ENCODE measurements around the gene PIF1. TPM values are rescaled to one million over a fixed set of nuclear protein-coding genes. Genes with fewer than 3 reads are reported as not detected.
A peak's percentile ranks its signal among the peaks of the same experiment; 100 is the strongest.
"Not testable (repeated sequence)": the region's sequence is repeated elsewhere in the genome, so short reads cannot be mapped to it uniquely, and the experiment has no call there.

The PIF1 gene
- polyA plus RNA-seq, 5 donors, result 9.0 to 19.3 (median 11.0) TPM

DNA sequence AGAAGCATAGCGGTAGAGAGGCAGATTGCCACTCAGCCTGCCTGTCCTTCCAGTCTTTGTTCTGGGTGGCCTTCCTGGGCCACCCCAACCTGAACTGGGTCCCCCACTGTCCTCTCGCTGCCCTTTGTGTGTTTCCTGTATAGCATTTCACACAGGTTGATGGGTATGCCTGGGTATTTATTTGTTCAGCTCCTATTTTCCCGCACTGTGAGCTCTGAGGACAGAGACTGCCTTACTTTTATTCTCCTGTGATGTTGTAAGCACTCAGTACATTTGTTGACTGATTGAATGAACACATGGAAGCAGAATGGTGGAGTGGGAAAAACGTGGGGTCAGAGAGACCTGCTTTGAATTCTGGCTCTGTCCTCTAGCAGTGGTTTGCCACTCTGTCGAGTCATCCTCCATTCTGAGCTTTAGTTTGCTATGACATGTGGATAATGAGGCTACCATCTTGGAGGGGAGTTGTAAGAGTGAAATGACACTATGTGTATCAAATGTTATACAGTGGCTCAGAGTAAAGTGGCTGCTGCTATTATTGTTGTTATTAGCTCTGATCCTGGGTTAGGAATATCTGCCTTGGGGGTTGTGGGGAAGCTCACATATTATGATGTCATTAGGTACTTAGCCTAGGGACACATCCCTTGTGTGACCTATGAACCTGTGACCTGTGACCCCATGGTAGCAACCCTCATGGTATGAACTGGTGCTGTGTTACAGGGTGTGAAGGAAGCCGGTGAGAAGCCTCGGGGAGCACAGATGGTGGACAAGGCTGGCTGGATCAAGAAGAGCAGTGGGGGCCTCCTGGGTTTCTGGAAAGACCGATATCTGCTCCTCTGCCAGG lies 22.6 kb upstream of the PIF1 start:
- no peak for DNase-seq

GRCh38 chr15:64847448-64847847 lies 22.0 kb upstream of the PIF1 start:
- DNase-seq, result no peak

GRCh38 chr15:64847016-64847415 lies 21.6 kb upstream of the PIF1 start:
- no peak for DNase-seq

- no peak for DNase-seq
Observed at GRCh38 chr15:64845831-64846595, 20.6 kb upstream of the PIF1 start.

GRCh38 chr15:64845183-64845611 lies 19.8 kb upstream of the PIF1 start:
- no peak for DNase-seq

DNA sequence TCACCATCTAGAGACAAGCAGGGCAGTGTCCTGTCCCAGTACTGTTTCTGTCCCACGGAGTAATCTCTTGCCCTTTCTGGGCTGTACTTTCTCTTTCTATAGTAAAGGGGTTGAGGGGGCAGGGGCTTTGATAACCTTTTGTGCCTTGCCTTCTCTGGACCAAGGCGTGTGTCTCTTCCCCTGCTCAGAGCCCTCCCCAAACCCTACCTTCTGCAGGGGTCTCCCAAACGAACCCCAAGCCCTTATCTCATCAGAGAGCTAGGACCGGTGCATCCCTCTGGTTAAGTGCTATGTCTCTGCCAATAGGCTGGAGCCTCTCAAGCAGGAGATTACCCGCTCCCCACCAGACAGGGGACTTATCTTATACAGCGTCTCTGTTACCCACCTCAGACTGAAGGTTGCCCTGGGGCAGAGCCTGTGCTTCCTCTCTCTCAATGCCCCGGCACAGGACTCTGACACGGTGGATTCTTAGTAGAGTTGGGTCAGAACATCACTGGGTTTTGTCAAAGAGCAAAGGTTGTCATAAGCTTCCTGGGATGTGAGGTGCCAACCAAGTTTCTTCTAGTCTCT lies 19.2 kb upstream of the PIF1 start:
- DNase-seq, result no peak

GRCh38 chr15:64843991-64844390 lies 18.5 kb upstream of the PIF1 start:
- DNase-seq, result no peak

GRCh38 chr15:64842986-64843561 lies 17.6 kb upstream of the PIF1 start:
- DNase-seq, result no peak

GRCh38 chr15:64842096-64842939 lies 16.9 kb upstream of the PIF1 start:
- no peak for DNase-seq

DNA sequence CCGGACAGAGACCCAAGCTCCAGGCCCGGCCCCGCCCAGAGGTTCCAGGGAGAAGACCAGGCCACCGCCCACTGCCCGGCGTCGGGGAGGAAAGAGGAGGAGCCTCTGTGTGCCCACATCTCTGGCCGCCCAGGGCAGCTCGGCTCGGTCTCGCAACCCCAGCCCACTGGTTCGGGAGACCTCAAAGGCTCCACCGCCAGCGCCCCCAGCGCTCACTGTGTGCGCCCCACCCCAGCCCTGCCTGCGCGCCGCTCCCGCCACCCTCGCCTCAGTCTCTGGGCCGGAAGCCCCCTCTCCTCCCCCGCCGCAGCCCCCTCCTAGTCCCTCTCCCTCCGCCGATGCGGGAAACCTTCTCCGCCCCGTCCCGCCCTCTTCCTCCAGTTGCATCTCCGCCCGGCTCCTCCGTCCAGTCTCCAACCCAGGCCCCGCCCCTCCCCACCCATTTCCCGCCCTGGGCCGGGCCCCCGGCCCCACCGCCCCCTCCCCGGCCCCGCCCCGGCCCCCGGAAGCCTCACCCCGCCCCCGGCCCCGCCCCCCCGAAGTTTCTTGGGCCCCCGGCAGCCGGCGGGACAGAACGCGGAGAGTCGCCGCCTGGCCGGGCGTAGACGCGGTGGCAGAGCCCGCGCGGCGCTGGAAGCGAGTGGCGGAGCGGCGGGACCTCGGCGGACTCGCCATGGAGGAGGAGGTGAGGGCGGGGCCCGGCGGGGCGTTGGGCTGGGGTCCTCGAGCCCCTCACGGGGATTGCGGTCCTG lies 16.1 kb upstream of the PIF1 start, which contains the start of gene PLEKHO2:
PLEKHO2 (plus strand) TSS at position 572 of the 752 bp plus-strand sequence; CDS start at position 674, 102 bp downstream.
- DNase-seq, result peak; percentile 96

GRCh38 chr15:64841060-64841343 lies 15.6 kb upstream of the PIF1 start:
- no peak for DNase-seq

DNA sequence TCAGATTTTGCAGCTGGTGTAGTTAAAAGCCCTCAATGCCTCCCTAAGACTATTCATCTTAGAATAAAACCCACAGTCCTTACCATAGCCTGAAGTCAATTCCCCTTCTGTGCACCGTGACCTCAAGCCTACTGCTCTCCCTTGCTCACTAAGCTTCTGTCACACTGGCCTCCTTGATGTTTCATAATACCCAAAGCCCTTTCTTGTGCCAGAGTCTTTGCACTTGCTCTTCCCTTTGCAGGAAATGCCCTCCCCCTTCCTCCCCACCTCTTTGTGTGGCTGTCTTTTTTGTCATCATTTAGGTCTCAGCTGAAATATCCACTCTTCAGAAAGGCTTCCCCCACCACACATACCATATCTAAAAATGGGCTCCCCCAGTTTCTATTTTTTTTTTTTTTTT lies 12.1 kb upstream of the PIF1 start:
- no peak for DNase-seq

DNA sequence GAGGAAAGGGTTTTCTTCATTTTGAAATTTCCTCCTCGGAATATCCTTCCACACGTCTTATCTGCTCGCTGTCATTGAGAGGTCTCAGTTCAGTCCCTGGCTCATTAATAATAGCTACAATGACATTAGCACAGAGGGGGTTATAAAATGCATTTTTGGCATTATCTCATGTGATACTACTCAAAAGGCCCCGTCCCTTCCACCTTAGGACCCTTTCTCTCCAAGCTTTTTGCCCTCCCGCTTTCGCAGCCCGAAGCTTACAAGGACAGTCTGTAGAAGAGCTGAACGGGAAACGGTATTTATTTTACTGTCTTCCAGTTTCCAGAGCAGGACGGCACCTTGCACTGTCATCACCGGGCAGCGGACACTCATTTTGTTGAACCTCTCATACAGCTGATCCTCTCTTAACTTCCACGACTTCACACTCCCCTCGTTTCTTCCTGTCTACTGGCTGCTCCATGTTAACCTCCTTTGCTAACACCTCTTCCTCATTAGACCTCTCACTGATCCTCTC lies 10.6 kb upstream of the PIF1 start:
- no peak for DNase-seq

- no peak for DNase-seq
Observed at GRCh38 chr15:64833690-64834089, 8.2 kb upstream of the PIF1 start.

DNA sequence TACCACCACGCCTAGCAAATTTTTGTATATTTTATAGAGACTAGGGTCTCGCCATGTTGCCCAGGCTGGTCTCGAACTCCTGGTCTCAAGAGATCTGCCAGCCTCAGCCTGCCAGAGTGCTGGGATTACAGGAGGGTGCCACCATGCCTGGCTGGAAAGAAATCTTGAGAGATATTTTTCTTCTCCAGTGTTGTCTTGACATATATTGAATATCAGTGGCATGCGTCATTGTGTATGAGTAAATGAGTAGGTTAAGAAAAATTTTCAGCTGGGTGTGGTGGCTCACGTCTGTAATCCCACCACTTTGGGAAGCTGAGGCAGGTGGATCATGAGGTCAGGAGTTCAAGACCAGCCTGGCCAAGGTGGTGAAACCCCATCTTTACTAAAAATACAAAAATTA lies 3.5 kb upstream of the PIF1 start:
- DNase-seq, result no peak

DNA sequence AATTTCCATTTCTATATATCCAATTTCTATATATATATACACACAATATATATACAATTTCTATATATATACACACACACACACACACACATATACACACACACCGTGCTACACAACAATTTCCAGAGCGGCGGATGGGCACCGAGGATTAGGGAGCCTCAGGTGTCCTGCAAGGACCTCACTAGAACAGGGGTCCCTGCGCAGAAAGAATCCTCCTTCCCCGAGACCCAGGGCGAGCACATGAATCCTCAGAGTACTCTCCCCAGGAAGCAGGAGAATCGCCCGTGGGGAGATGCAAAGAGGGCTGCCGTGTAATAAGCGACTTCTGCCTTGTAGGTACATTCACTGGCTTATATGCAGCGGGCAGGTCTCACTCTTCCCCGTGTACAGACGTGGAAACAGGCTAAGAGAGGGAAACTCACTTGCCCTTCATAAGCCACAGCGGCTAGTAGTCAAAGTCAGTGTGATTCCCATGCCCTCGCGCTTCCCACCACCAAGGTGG lies 467 bp downstream of the PIF1 start:
- no peak for DNase-seq

GRCh38 chr15:64816452-64816851 lies 9.0 kb downstream of the PIF1 start:
- DNase-seq, result no peak

- not testable (repeated sequence) for DNase-seq
Observed at GRCh38 chr15:64814965-64815364, 10.5 kb downstream of the PIF1 start.

DNA sequence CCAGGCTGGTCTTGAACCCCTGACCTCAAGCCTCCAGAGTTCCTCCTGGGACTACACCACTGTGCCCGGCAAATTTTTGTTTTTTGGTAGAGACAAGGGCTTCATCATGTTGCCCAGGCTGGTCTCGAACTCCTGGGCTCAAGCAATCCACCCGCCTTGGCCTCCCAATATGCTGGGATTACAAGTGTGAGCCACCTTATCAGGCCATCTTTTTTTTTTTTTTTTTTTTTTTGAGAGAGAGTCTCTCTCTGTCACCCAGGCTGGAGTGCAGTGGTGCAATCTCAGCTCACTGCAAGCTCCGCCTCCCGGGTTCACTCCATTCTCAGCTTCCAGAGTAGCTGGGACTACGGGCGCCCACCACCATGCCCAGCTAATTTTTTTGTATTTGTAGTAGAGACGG lies 11.2 kb downstream of the PIF1 start:
- not testable (repeated sequence) for DNase-seq

DNA sequence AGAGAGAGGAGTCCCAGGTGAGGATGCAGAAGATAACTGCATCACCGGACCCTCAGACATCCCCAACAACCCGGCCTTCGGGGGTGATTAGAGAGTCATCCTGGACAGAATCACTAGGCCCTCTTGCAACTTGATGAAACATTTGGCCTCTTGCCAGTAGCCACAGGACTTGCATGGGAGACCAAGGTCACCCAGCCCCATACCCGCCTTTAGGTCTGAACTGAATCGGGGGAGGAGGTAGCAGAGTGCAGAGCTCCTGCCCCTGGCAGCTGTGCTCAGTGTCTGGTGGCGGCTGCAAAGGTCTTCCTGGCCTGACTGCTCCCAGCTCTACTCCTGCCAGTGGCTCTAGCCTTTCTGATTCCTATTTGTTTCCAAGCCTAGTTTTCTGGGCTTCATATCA lies 12.4 kb downstream of the PIF1 start:
- DNase-seq, result no peak
